Sciatic nerve (tissue), 2 donors: ENCODE measurements around the gene ZNF597. TPM values are rescaled to one million over a fixed set of nuclear protein-coding genes. Genes with fewer than 3 reads are reported as not detected.

Experiments used
- ATAC-seq: fragments of 200-7000 bp; cut with Tn5 transposase; one replicate; pipeline ENCODE4 v1.9.1; 2020; ENCODE audit warnings: mild to moderate bottlenecking, moderate library complexity
- DNase-seq: peaks from one replicate; pipeline ENCODE4 v3.0.0-alpha.2; 2020; ENCODE audit warnings: low spot score
- intact Hi-C: fragments of 100-400 bp; cut with DNase I; formaldehyde crosslinking; loops from one replicate; pipeline ENCODE4 v1.14.2; 2022
- total RNA-seq: library from RNA; stranded (reverse); fragmentation: NEBNext Ultra II Directional; extraction: Animal tissue kit (Norgen Biotek cat#: 25700); gene quantifications from one replicate; pipeline ENCODE4 v1.2.1, GENCODE V29; 2021
- donor health status: DM: no; HTN: no; CAD: no.
- donor health status: DM: no; HTN: no; CAD: no.

ZNF597 gene, protein sequence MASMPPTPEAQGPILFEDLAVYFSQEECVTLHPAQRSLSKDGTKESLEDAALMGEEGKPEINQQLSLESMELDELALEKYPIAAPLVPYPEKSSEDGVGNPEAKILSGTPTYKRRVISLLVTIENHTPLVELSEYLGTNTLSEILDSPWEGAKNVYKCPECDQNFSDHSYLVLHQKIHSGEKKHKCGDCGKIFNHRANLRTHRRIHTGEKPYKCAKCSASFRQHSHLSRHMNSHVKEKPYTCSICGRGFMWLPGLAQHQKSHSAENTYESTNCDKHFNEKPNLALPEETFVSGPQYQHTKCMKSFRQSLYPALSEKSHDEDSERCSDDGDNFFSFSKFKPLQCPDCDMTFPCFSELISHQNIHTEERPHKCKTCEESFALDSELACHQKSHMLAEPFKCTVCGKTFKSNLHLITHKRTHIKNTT
- total RNA-seq, result 3.2 TPM

DNA sequence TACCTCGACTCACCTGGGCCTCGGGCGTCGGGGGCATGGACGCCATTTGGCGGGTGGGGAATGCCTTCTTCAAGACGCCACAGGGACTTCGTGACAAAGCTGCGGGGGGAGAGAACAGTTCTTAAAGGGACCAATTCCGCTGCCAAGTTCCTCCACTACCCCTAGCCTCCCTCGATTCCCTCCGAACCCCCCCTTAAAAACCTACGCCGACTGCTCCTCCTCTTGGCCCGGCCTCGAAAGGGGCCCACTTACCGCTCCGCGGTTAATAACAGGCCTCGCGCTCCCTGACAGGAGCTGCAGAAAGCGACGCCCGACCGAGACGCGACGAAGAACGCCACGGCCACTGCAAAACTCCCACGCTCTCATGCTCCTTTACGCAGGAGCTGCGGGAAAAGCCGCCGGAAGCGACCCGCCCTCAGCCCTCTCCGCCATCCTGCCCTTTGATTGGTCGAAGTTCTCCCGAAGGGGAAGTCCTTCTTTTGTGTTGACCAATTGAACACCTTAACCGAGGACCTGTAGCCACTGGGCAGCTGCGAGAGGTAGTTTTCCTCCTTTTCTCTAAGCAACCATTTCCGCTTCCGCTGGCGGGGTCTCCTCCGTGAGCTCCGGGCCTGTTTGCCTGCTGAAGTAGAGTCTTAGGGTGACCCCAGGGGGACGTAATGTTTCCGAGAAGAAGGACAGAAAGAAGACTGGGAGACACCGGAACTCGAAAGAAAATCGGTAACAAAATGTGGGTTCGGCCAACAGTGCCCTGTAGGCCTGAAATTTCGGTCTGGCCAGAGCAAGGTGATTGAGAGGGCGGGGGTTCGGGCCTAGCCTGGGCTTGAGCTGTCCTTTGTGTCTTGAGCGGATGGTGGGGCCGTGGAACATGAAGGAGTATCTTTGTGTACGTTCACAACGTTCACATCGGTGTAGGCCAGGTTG is at the start of gene ZNF597, which contains the start of gene NAA60:
ZNF597 (minus strand) TSS at position 397 of the 924 bp plus-strand sequence; CDS start at position 46, 351 bp downstream.
NAA60 (plus strand) TSS at position 573 of the 924 bp plus-strand sequence. CDS start 32,548 bp downstream, outside the sequence.
- intact Hi-C loops, result no loop called here

DNA sequence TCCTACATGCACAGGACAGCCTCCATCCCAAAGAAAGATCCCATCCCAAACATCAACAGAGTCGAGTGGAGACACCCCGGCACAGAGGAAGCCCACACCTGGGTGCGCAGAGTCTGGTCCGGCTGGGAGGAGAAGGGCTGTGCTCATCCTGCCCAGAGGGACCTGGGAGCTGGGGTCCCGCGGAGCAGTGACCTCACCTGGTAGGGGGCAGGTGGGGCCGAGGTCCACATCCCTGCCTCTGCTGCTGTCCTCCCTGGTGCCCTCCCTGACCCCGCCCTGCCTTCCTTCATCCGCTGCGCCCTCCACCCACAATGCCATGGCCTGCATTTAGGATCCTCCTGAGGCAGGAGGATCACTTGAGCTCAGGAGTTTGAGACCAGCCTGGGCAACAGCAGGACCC is 49.1 kb upstream of the ZNF597 start:
- no peak for ATAC-seq
- intact Hi-C loops, result no loop called here

More for the DNA sequence above, at the start of gene ZNF597, which contains the start of gene NAA60:
- DNase-seq (peak; percentile 85), ATAC-seq (peak; percentile 100)

DNA sequence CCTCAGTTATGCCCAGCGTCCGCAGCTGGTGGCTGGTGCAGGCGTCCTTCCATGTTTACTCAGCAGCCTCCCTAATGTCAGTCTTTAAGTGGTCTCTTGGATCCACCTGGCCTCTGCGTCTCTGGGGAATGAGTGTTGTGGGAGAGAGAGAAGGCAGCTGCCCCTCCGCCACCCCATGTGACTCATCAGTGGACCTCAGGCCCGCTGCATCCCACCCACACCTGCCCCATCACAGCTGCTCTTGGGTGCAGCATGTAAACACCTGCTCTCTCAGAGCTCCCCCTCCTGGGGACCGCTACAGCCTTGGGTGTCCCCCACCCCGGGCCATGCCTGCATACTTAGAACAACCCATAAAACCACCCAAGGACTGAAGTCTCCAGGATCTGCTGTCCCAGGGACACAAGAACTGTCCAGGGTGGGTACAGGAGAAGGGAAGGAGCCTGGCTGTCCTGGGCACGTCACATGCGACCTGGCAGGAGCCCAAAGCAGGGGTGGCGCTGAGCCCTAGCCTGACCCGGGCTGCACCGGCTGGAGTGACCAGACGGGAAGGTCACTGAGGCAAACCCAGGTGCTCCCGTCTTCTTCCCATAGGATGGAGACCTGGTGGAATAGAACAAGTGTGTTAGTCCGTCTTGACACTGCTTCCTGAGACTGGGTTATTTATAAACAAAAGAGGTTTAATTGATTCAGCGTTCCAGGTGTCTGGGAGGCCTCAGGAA is 47.8 kb upstream of the ZNF597 start:
- DNase-seq (no peak), ATAC-seq (no peak)
- intact Hi-C loops, result no loop called here

More for the DNA sequence above, 49.1 kb upstream of the ZNF597 start:
- DNase-seq, result no peak

DNA sequence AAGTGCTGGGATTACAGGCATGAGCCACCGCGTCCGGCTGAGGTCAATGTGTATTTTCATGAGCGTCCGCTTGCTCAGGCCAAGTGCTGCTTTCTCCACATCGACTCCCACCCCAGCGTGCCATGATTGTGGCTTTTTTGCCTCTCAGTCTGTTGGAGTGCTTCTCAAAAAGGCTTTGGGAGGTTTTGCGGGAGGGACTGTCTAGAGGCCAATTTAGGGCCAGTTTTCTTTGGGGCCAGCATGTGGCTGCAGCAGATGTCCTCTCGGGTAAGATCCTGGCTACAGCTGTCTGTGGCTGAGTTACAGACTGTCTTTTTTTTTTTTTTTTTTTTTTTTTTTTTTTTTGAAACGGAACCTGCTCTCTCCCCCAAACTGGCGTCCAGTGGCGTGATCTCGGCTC is 45.5 kb upstream of the ZNF597 start:
- DNase-seq, result no peak
- ATAC-seq, result no peak
- intact Hi-C loops, result no loop called here

DNA sequence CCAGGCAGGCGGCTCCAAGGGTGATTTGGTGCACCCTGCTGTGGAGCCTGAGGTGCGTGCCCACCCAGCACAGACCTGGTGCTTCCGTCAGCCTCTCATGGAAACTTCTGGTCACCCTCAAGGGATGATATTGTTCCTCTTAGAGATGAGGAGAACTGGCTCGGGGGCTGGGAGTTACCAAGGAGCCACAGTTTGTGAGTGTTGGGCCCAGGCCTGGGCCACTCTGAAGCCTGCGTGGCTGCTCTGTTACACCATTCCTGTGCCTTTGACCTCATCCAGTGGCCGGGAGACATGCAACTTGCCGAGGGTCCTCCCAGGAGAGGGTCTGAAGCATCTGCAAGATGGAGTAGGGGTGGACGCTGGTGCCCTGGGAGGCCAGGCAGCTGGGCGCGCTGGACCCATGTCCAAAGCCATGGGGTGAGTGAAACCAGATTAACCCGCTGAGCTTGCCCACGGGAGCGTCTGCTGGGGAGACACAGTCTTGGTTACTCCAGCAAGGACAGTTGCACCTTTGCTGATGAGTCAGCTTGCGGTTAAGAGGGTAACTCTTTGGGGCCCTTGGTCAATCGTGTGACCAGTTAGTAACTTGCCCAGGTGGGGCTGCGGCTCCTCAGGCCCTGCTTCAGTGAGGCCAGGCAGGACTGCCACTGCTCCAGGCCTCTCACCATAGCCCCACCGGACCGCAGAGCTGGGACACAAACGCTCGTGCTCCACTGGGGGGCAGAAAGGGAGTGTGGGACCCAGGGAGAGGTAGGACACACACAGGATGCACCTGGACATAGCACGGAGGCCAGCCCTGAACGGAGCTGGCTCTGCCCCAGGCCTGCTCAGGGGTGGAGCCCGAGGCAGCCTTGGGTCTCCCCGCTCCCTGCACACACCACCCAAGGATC is 44.5 kb upstream of the ZNF597 start:
- ATAC-seq (no peak), DNase-seq (no peak)
- intact Hi-C loops, result no loop called here

DNA sequence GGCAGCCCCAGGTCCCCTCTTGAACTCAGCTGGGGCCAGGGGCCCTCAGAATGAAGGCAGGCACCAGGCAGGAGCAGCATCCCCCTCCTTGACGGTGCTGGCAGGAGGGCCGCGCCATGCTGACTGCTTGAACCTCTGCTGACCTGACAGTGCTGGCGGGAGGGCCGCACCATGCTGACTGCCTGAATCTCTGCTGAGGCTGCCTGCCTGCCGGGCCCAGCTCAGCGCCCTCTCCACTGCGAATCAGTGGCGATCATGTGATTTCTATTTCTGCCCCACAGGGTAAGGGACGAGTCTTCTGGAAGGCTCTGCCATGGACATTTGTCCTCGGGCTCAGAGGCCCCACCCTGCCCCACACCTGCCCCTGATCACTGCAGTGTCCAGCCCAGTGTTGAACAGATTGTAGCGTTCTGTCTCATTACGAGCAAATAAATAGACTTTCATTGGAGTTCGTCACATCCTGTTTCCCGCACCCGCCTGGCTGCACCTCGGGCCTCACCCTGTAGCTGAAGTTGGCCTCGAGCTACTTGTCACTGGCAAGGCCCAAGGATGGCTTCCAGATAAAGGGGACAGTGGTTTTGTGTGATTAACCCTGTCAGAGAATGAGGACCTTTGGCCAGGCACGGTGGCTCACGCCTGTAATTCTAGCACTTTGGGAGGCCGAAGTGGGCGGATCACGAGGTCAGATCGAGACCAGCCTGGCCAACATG is 43.4 kb upstream of the ZNF597 start:
- ATAC-seq (peak; percentile 7), DNase-seq (no peak)
- intact Hi-C loops, result no loop called here

DNA sequence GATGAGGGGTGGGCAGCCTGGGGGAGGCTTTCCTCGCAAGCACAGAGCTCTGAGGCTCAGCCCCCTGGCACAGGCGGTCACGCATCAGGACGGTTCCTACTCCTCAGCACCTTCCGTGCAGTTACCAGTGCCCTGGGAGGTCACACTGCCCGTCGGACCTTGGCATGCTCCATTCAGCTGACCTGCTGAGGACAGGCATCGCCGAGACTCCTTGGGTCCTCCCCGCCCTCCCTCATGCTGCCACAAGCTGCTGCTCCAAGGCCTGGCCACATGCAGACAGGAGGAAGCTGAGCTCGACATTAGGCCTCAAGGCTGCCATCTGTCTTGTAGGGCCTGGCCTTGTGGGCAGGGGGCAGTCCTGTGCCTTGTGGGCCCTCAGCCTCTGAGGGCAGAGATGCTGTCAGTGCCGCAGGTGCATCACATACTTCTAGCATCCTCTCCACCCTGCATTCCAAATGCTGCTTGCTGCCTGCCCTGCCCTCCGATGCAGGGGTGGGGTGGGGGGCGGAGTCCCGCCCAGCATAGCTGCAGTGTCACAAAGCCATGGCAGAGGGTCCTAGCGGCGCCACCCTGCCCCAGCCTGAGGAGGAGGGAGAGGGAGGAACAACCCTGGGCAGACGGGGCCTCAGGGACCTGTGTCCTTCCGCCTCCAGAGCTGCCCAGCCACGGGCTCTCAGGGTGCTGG is 42.7 kb upstream of the ZNF597 start:
- intact Hi-C loops, result no loop called here
- ATAC-seq, result peak; percentile 4

DNA sequence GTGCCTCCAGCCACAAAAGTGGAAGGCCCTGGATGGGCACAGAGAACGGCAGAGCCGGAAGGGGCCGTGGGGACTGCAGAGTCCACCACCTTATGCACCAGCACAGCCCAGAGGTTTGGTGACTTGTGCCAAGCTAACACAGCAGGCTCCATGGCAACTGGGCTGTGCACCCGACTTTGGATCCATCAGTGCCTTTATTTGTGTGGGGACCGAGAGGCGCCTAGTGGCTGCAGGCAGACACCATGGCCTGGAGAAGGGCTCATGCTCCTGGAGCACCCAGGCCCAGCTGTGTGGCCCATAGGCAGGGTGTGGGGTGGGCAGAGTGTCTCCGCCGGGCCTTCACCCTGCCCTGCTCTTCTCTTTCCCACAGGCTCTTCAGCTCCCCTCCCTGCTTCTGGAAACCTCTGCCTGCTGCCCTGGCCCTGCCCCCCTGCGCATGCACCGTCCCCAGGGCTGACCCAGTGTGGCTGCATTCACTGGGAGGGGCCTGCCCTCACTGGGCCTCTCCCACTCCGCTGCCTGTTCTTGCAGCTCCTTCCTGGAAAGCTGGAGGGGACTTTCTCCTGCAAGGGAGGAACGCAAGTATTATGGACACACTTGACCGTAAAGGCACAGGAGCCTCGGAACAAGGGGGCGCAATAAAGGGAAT is 41.9 kb upstream of the ZNF597 start:
- DNase-seq, result no peak
- ATAC-seq, result no peak
- intact Hi-C loops, result no loop called here

More for the DNA sequence above, 42.7 kb upstream of the ZNF597 start:
- no peak for DNase-seq

DNA sequence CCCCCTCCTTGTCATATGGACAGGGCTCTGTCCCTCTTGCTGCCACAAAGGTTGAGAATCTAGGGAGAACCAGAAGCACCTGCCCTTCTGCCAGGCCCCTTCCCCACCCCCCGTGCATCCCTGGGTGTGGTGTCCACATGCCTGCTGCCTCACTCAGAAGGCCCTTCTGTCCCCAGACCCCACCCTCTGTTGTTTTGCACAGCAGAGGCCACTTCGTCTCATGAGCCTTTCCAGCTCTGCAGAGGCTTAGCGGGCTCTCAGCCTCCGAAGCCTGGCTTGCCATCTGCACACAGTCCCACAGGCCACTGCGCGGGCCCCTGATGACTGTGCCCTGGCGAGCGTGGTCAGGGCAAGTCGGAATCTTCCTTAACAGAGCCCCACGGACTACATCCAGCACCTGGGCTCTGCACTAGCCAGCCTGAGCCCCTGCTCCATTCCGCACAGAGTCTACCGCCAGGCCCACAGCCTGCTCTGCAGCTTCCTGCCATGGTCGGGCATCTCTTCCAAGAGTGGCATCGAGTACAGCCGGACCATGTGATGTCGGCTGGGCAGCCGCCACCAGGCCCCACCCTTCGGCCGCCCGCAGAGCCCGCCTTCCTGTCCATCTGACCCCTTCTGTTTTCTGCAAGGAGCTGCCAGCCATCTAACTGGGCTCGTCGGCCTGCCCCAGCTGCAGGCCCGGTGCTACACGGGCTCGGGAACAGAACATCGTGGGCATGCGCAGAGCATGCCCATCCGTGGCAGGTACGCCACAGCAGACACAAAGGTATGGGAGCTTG is 41.2 kb upstream of the ZNF597 start:
- intact Hi-C loops, result no loop called here
- ATAC-seq (no peak), DNase-seq (no peak)

DNA sequence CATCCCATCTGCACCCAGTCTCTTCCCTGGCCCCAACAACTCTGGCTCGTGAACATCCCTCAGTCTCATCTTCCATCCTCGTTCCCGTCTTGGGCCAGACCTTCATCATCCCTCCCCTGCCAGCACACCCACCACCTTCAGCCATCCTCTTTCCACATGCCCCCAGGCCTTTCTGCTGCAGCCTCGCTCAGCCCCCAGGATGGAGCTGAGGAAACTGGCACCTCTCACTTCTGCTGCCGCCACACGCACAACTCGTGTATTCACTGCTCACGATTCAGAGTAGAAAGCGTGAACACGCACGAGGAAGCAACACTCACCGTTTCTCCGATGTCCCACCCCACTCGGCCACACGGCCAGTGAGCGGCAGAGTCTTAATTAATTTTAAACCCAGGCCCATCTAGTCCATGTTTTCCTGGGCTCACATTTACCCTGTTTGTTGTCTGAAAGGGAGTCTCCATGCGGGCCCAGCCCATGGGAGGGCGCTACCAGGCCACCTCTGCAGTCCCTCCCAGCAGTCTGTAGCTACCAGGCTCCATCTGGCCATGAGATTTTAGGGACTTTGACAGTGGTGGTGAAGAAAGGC is 39.4 kb upstream of the ZNF597 start:
- DNase-seq (no peak), ATAC-seq (no peak)
- intact Hi-C loops, result no loop called here

DNA sequence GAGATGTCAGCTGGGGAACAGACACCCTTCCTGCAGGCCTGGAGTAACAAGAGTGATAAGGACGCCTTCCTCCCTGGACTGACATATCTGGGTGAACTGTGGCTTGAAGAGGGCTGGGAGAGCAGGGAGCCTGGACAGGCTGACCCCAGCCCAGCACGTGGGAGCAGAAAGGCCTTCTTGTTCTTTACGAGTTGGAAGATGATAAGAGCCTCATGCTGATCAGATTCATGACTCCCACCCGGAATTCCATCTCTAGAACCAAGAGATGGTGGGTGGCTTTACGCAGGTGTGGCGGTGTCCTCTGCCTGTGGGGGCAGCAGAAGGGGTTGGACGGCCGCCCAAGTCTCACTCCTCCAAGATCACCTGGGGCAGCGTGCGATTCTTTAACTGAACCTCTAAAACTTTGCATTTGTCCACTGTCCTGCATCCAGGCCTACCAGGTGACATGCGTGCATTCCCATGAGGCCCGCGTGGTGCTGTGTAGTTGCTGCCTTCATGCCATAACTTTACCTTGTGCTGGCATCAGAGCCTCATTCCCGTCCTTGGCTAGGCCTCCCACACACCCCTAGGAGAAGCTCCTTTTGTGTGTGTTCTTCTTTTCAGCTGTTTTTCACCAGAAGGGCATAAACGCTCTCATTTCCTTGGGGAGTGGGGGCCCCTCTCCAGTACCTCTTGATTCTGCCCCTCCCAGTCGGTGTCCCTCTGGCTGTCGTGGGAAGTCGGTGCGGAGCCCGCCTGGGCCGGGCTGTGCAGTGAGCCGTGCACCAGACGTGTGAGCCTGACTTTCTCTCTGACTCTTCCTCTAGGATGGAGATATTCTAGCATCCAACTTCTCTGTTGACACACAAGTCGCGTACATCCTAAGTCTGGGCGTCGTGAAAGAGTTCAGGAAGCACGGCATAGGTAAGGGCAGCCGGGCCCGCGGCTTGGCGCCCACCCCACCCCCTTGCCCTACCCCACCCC is 38.7 kb upstream of the ZNF597 start:
- DNase-seq, result no peak
- intact Hi-C loops, result no loop called here
- no peak for ATAC-seq

DNA sequence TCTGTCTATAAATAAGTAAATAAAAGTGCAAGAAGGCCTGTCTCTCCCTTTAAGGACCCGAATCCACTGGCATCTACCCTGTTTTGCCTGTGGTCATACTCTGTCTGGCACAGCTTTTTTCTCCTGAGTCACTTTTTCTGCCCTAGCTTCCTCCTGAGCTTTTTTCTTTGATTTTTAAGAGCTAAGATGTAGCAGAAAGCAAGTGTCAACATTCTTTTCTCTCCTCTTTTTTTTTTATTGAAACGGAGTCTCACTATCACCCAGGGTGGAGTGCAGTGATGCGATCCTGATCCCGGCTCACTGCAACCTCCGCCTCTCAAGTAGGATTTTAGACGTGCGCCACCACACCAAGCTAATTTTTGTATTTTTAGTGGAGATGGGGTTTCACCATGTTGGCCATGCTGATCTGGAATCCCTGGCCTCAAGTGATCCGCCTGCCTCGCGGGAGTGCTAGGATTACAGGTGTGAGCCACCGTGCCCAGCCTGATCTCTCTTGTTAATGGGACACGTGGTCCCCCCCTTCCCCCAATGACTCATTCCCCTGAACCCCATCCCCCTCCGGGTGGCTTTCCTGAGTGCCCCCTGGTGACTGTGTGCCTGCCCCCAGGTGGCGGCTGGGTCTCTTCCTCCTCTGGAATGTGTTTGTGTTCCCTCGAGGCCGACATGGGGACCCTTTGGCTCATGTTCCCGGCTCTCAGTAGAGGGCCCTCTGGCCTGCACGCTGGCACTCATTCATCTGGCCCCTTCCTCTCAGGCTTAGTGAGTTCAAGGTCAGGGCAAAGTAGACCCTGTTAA is 37.8 kb upstream of the ZNF597 start:
- DNase-seq, result no peak
- intact Hi-C loops, result no loop called here
- ATAC-seq, result no peak

DNA sequence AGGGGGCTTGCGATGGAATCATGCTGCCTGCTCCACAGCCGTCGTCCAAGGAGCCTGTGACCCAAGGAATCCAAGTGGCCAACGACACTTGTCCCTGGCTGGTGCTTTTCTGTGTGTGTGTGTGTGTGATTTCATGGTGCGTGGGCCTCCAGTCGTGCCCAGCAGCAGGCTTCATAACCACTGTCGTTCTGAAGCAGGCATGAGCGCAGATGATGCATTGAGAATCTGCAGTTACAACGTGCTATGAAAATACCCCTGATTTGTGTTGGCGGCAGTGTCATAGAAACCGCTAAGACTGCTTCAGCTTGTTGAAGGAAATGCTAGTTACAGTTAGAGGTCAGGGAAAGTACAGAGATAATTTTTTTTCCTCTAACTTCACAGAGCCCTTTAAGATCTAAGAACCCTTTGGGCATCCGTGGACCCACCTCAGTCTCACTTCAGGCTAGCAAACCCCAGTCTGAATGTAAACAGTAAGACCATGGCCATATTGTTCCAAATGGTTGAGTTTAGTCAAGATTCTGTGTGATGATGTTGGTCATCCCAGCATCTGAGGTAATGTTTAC is 36.4 kb upstream of the ZNF597 start:
- ATAC-seq (no peak), DNase-seq (no peak)
- intact Hi-C loops, result no loop called here
